Gastrocnemius medialis (tissue), 4 donors: Measurements from ENCODE around the gene DIP2B.

Experiments used
- POLR2A ChIP-seq, 2 donors: fragments of 450-650 bp; IDR thresholded peaks; one replicate each; pipeline ENCODE4 v1.6.1; 2017; ENCODE audit warnings: antibody characterized with exemption in 2 of 2, mild to moderate bottlenecking in 2 of 2, moderate library complexity in 2 of 2
- TF ChIP-seq, protein P1 (sequence below), 5 experiments: fragments of 450-650 bp in 3 of 5; fragments of 200-600 bp in 2 of 5; sonication (generic) in 2 of 5; IDR thresholded peaks in 4 of 5; conservative IDR thresholded peaks in 1 of 5; 1 replicate in 4 of 5; 2 replicates in 1 of 5; pipeline ENCODE4 v1.5.1; 2016 to 2019; ENCODE audit warnings: antibody characterized with exemption in 5 of 5, mild to moderate bottlenecking in 3 of 5, moderate library complexity in 3 of 5

DNA sequence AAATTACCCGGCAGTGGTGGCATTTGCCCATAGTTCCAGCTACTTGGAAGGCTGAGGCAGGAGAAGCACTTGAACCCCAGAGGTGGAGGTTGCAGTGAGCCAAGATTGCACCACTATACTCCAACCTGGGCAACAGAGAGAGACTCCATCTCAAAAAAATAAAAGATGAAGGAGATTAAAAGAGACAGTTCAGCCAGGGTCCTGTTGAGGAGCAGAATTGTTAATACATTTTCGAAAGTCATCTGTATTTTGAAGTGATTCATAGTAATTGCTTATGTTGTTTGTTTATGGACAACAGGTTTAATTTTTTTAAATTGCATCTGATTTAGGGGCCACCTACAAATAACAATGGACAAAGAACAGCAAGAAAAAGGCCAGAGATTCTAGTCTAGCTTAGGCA is 112.9 kb downstream of the DIP2B start:
- TF ChIP-seq, protein P1, sequence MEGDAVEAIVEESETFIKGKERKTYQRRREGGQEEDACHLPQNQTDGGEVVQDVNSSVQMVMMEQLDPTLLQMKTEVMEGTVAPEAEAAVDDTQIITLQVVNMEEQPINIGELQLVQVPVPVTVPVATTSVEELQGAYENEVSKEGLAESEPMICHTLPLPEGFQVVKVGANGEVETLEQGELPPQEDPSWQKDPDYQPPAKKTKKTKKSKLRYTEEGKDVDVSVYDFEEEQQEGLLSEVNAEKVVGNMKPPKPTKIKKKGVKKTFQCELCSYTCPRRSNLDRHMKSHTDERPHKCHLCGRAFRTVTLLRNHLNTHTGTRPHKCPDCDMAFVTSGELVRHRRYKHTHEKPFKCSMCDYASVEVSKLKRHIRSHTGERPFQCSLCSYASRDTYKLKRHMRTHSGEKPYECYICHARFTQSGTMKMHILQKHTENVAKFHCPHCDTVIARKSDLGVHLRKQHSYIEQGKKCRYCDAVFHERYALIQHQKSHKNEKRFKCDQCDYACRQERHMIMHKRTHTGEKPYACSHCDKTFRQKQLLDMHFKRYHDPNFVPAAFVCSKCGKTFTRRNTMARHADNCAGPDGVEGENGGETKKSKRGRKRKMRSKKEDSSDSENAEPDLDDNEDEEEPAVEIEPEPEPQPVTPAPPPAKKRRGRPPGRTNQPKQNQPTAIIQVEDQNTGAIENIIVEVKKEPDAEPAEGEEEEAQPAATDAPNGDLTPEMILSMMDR (IDR thresholded peaks at IDR 0.05 in 4 of 5, conservative IDR thresholded peaks at IDR 0.05 in 1 of 5) = no peak
- TF ChIP-seq POLR2A (IDR thresholded peaks at IDR 0.05) = no peak
